IMR-90 (cell line): ENCODE measurements around the gene NEDD4L. TPM values are rescaled to one million over a fixed set of nuclear protein-coding genes. Genes with fewer than 3 reads are reported as not detected.
A peak's percentile ranks its signal among the peaks of the same experiment; 100 is the strongest.

Experiments
- ATAC-seq: fragments of 200-7000 bp; cut with Tn5 transposase; 2 replicates; pipeline ENCODE4 v1.9.1; 2020; ENCODE audit warnings: low read depth, mild to moderate bottlenecking, moderate library complexity
- BruUV-seq: library from RNA; stranded (reverse); fragments of 400-500 nt; replicated peaks from 2 replicates; lab custom pipeline; 2021; lab: Mats Ljungman, UMichigan
- CTCF ChIA-PET: fragments of 300-600 bp; formaldehyde crosslinking; extraction: SDS; loops from one replicate; lab custom pipeline; 2021; ENCODE audit warnings: antibody characterized with exemption; lab: Yijun Ruan, JAX
- POLR2A ChIA-PET: fragments of 300-600 bp; sonication (Branson Sonifier 250); formaldehyde crosslinking; loops from one replicate; lab custom pipeline; 2022; ENCODE audit warnings: antibody characterized with exemption; ENCODE audit not compliant: unreplicated experiment; lab: Charles Lee
- DNase-seq: peaks from one replicate; pipeline ENCODE4 v3.0.0; 2013
- H2AFZ ChIP-seq: replicated peaks from 2 replicates; pipeline ENCODE3; 2013; ENCODE audit warnings: low read length, mild to moderate bottlenecking; ENCODE audit not compliant: poor library complexity
- H2AK5ac ChIP-seq: 2 replicates; pipeline ENCODE4 v1.6.1; 2013; ENCODE audit warnings: low read depth, low read length, inconsistent platforms
- H2AK9ac ChIP-seq: replicated peaks from 2 replicates; pipeline ENCODE3; 2013; ENCODE audit warnings: mild to moderate bottlenecking, low read depth, low read length, moderate library complexity; ENCODE audit not compliant: poor library complexity
- H2BK120ac ChIP-seq: 2 replicates; pipeline ENCODE4 v1.6.1; 2013; ENCODE audit warnings: low read depth, low read length, inconsistent platforms
- H2BK15ac ChIP-seq: 3 replicates; pipeline ENCODE4 v1.6.1; 2013; ENCODE audit warnings: low read depth, low read length, inconsistent platforms
- H2BK20ac ChIP-seq: 2 replicates; pipeline ENCODE4 v1.6.1; 2013; ENCODE audit warnings: low read depth, mild to moderate bottlenecking, inconsistent platforms, low read length, moderate library complexity
- H2BK5ac ChIP-seq: 2 replicates; pipeline ENCODE4 v1.6.1; 2013; ENCODE audit warnings: mild to moderate bottlenecking, low read depth, low read length, inconsistent platforms; ENCODE audit not compliant: poor library complexity, severe bottlenecking
- H3K14ac ChIP-seq: replicated peaks from 2 replicates; pipeline ENCODE4 v1.6.1; 2013; ENCODE audit warnings: low read depth, low read length, inconsistent platforms
- H3K18ac ChIP-seq: 2 replicates; pipeline ENCODE4 v1.6.1; 2013; ENCODE audit warnings: low read depth, low read length, control low read depth
- H3K23ac ChIP-seq: 2 replicates; pipeline ENCODE4 v1.6.1; 2013; ENCODE audit warnings: low read depth, low read length, inconsistent platforms
- H3K27ac ChIP-seq: 2 replicates; pipeline ENCODE4 v1.5.1; 2013; ENCODE audit warnings: mild to moderate bottlenecking, control low read depth, low read length; ENCODE audit not compliant: insufficient read depth
- H3K27me3 ChIP-seq: 2 replicates; pipeline ENCODE4 v1.6.1; 2013; ENCODE audit warnings: low read length; ENCODE audit not compliant: control insufficient read depth, insufficient read depth
- H3K36me3 ChIP-seq: 2 replicates; pipeline ENCODE4 v1.6.1; 2013; ENCODE audit warnings: low read length, mixed read lengths; ENCODE audit not compliant: control insufficient read depth, insufficient read depth
- H3K4ac ChIP-seq: 2 replicates; pipeline ENCODE4 v1.6.1; 2013; ENCODE audit warnings: low read depth, low read length, inconsistent platforms
- H3K4me1 ChIP-seq: 2 replicates; pipeline ENCODE4 v1.6.1; 2013; ENCODE audit warnings: low read length, mixed read lengths; ENCODE audit not compliant: control insufficient read depth, insufficient read depth
- H3K4me2 ChIP-seq: 2 replicates; pipeline ENCODE4 v1.6.1; 2013; ENCODE audit warnings: low read depth, mild to moderate bottlenecking, control low read depth, low read length, moderate library complexity
- H3K4me3 ChIP-seq: 2 replicates; pipeline ENCODE4 v1.5.1; 2013; ENCODE audit warnings: low read depth, mild to moderate bottlenecking, control low read depth, low read length, moderate library complexity; ENCODE audit not compliant: insufficient read depth
- H3K56ac ChIP-seq: 2 replicates; pipeline ENCODE4 v1.6.1; 2013; ENCODE audit warnings: low read length, inconsistent platforms; ENCODE audit not compliant: insufficient read depth; ENCODE audit errors: extremely low read depth
- H3K79me1 ChIP-seq, 2 experiments: 2 replicates each; pipeline ENCODE4 v1.6.1; 2013; ENCODE audit warnings: low read length in 2 of 2, inconsistent platforms in 1 of 2, low read depth in 1 of 2
- H3K9ac ChIP-seq: 2 replicates; pipeline ENCODE4 v1.6.1; 2013; ENCODE audit warnings: low read depth, low read length, control low read depth
- H3K9me1 ChIP-seq: 2 replicates; pipeline ENCODE4 v1.6.1; 2013; ENCODE audit warnings: low read length, inconsistent platforms; ENCODE audit not compliant: insufficient read depth
- H3K9me3 ChIP-seq: 2 replicates; pipeline ENCODE4 v1.6.1; 2013; ENCODE audit warnings: low read length; ENCODE audit not compliant: control insufficient read depth, insufficient read depth
- H4K20me1 ChIP-seq: 2 replicates; pipeline ENCODE4 v1.6.1; 2013; ENCODE audit warnings: low read length, inconsistent platforms; ENCODE audit not compliant: insufficient read depth
- H4K5ac ChIP-seq: 2 replicates; pipeline ENCODE4 v1.6.1; 2013; ENCODE audit warnings: mild to moderate bottlenecking, low read depth, low read length, control low read depth
- H4K8ac ChIP-seq, 2 experiments: 2 replicates each; pipeline ENCODE4 v1.6.1; 2013; ENCODE audit warnings: low read depth in 2 of 2, low read length in 2 of 2, control low read depth in 1 of 2, inconsistent platforms in 1 of 2
- H4K91ac ChIP-seq: 2 replicates; pipeline ENCODE4 v1.6.1; 2013; ENCODE audit warnings: low read depth, low read length, inconsistent platforms; ENCODE audit not compliant: insufficient read depth
- MAFK ChIP-seq: IDR thresholded peaks from 2 replicates; pipeline ENCODE4 v1.6.1; 2012; ENCODE audit warnings: low read depth, low read length, improper control_type of control experiment
- MXI1 ChIP-seq: IDR thresholded peaks from 2 replicates; pipeline ENCODE4 v1.6.1; 2012; ENCODE audit warnings: low read depth, mild to moderate bottlenecking, low read length, moderate library complexity, borderline replicate concordance
- POLR2A ChIP-seq: IDR thresholded peaks from 2 replicates; pipeline ENCODE4 v1.6.1; 2012; ENCODE audit warnings: mild to moderate bottlenecking, low read depth, low read length
- WGBS, 2 experiments: methylation state at CpG; one replicate each; pipeline versions ENCODE4 v1.1.5 to v1.1.7; 2013; ENCODE audit warnings: missing lambda C conversion rate in 2 of 2; ENCODE audit not compliant: insufficient read length in 1 of 2; ENCODE audit errors: extremely low coverage in 2 of 2; 5-methylcytosine and 5-hydroxymethylcytosine counted together
- dilution Hi-C: fragments of 300-500 bp; cut with HindIII; formaldehyde crosslinking; loops from one replicate; pipeline ENCODE4 v1.14.3; 2018; ENCODE audit warnings: low sequenced_read_pairs; ENCODE audit not compliant: unreplicated experiment
- in situ Hi-C: fragments of 300-500 bp; cut with MboI; formaldehyde crosslinking; loops from 3 replicates; pipeline ENCODE4 v1.14.3; 2019; ENCODE audit warnings: low sequenced_read_pairs, inconsistent platforms, mixed read lengths
- intact Hi-C: fragments of 100-400 bp; cut with micrococcal nuclease; formaldehyde crosslinking; loops from 2 replicates; pipeline ENCODE4 v1.10.0; 2022
- polyA plus RNA-seq, 3 experiments: library from polyadenylated mRNA; depleted of rRNA; stranded (reverse); fragments of >200 nt; gene quantifications; 2 replicates each; pipeline ENCODE4 v1.2.3, GENCODE V29; 2012; ENCODE audit warnings: low replicate concordance in 1 of 3
- total RNA-seq: library from RNA; depleted of rRNA; stranded (reverse); fragments of >200 nt; gene quantifications from 2 replicates; pipeline ENCODE4 v1.2.3, GENCODE V29; 2012

The NEDD4L gene
- total and polyA plus RNA-seq, 2 of the 4 experiments (the other 2 are of a cell fraction) = 10.0 to 10.9 TPM

GRCh38 chr18:57997820-57998219 lies 46.2 kb upstream of the NEDD4L start:
- no TSS peak for BruUV-seq
- Histone ChIP-seq H3K9ac (no peak overlapping the region), H3K18ac (no peak overlapping the region), H2BK5ac (no peak overlapping the region), H3K36me3 (no peaks in the 10 kb centered on the region), H3K4ac (no peak overlapping the region), H3K4me3 (no peak overlapping the region), H2BK120ac (no peak overlapping the region), H3K4me1 (no peaks in the 10 kb centered on the region), H4K8ac (no peak overlapping the region), H2BK15ac (no peak overlapping the region), H2BK20ac (no peak overlapping the region), H4K5ac (no peak overlapping the region), H3K23ac (no peak overlapping the region), H2AK5ac (peak overlapping the region; percentile 43; the same call in 1 of the 2 replicates), H3K79me1 (no peaks in the 10 kb centered on the region), H4K91ac (no peak overlapping the region), H2AFZ (peak overlapping the region; percentile 36), H2AK9ac (no peak overlapping the region), H3K27ac (no peak overlapping the region), H3K9me3 (no peaks in the 10 kb centered on the region), H3K56ac (no peak overlapping the region; the same call in 1 of the 2 replicates), H4K20me1 (no peaks in the 10 kb centered on the region), H3K9me1 (no peaks in the 10 kb centered on the region), H3K27me3 (peaks cover 2% of the 10 kb centered on the region; the same call in 1 of the 2 replicates), H3K4me2 (no peak overlapping the region), H3K14ac (no peak overlapping the region)
- ChIA-PET CTCF (interaction anchor here (0.6 kb wide), 1 partner anchor 292 kb away, joined by 3 read pairs; no protein-coding TSS in a partner anchor), POLR2A (no interaction called here)
- DNase-seq (no peak), ATAC-seq (no peak)
- intact Hi-C loops = no loop called here
- in situ Hi-C loops = no loop called here
- dilution Hi-C loops = no loop called here
- WGBS, 2 experiments = no CpG with 5 or more reads among the region's 2 CpGs
- TF ChIP-seq MAFK (peak; percentile 99), POLR2A (no peak), MXI1 (no peak)
